Stimulated activated CD8-positive, alpha-beta memory T cell treated with anti-CD3 and anti-CD28 coated beads, Interleukin-12 subunit alpha, Interleukin-12 subunit beta, amount 100 ng/mL, for 4 hours (primary cell): ENCODE data around the gene IKZF3.
"Not testable (repeated sequence)": the region's sequence is repeated elsewhere in the genome, so short reads cannot be mapped to it uniquely, and the experiment has no call there.

Source experiments
- DNase-seq: peaks from one replicate; pipeline ENCODE4 v3.0.0-alpha.2; 2020; ENCODE audit warnings: low read depth

IKZF3 gene

DNA sequence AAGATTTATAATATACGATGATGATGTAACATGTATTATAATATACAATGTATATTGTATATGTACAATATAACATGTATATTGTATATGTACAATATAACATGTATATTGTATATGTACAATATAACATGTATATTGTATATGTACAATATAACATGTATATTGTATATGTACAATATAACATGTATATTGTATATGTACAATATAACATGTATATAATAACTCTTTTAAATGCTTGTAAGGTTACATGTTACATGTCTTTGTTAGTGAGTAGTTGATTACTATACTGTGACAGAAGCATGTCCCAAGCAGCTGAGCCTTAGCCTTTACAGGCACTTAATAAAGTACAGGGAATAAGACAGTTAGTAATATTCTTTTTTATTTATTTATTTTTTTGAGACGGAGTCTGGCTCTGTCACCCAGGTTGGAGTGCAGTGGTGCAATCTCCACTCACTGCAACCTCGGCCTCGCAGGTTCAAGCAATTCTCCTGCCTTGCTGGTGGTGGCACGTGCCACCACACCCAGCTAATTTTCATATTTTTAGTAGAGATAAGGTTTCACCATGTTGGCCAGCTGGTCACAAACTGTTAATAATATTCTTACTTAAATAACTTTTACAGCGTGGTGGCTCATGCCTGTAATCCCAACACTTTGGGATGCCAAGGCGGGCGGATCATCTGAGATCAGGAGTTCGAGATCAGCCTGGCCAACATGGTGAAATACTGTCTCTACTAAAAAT lies 8.0 kb downstream of the IKZF3 start:
- DNase-seq: not testable (repeated sequence)

DNA sequence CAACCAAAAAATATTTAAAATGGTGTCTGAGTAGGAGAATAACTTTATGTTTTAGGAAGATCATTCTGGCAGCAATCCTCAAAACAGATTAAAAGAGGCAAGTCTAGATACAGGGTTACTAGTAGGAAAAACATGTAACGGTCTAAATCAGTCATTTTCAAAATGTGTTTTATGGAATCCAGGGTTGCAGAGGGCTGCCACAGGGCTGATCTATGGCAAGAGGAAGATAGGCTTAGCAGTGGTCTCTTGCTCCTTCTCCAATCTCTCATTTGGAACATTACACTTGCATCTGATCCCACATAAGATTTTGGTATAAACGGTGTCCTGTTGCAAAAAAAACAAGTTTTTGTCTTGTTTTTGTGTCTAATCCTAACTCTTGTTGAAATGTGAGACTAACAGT lies 9.2 kb downstream of the IKZF3 start:
- DNase-seq: no peak

- DNase-seq: no peak
Observed at GRCh38 chr17:39852239-39852638, 11.9 kb downstream of the IKZF3 start.

DNA sequence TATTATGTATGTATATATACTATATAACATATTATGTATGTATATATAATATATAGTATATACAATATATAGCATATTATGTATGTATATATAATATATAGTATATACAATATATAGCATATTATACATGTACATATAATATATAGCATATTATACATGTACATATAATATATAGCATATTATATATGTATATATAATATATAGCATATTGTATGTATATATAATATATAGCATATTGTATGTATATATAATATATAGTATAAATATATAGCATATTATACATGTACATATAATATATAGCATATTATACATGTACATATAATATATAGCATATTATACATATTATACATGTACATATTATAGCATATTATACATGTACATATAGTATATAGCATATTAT lies 13.9 kb downstream of the IKZF3 start:
- DNase-seq: not testable (repeated sequence)

DNA sequence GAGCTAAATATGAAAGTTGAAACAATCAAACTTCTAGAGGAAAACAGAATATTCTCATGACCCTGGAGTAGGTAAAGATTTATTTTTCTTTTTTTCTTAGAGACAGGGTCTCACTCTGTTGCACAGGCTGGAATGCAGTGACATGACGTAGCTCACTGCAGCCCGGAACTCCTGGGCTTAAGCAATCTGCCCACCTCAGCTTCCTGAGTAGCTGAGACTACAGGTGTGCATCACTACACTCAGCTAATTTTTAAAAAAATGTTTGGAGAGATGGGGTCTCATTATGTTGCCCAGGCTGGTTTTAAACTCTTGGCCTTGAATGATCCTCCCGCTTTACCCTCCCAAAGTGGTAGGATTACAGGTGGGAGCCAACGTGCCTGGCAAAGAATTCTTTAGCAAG lies 15.5 kb downstream of the IKZF3 start:
- DNase-seq: no peak

GRCh38 chr17:39846205-39846604 lies 17.9 kb downstream of the IKZF3 start:
- no peak for DNase-seq

DNA sequence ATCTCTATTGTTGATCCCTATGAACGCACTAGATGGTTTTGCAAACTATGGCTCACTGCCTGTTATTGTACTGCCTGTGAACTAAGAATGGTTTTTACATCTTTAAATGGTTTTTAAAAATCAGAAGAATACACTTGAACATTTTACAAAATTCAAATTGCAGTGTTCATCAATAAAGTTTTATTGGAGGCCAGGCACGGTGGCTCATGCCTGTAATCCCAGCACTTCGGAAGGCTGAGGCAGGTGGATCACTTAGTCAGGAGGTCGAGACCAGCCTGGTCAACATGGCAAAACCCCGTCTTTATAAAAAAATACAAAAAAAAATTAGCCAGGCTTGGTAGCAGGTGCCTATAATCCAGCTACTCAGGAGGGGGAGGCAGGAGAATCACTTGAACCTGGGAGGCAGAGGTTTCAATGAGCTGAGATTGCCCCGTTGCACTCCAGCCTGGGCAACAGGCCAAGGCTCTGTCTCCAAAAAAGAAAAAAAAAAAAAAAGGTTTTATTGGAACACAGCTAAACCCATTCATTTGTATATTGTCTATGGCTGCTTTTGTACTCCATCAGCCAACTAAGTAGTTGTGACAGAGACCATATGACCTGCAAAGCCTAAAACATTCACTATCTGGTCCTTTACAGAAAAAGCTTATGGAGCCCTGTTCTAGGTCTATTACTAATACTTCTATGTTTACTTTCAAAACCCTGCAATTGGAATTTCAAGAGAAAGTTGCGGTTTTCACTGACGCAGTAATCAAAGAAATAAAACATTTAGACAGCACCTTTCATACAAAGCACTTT lies 18.9 kb downstream of the IKZF3 start:
- no peak for DNase-seq

DNA sequence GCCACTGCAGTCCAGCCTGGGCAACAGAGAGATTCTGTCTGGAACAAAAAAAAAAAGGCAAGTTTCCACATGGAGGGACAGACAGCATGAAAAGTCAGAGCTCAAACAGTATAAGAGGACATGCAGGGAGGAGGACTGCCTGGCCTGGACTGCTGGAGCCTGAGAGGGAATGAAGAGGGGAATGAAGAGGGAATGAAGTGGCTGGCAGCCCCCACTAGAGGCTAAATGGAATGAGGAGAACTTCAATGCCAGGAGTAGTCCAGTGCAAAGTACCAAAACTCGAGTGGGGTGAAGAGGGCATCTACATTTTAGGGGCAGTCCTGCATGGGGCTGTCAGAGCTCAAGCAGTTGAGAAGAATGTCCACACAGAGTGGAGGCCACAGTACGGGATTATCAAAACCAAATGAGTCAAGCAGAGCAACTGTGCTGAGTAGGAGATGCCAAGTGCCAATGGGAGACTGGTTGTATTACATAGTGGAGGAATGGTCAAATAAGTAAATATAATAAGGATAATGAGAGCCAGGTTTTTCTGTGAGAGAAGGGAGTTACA lies 22.9 kb downstream of the IKZF3 start:
- DNase-seq: no peak

DNA sequence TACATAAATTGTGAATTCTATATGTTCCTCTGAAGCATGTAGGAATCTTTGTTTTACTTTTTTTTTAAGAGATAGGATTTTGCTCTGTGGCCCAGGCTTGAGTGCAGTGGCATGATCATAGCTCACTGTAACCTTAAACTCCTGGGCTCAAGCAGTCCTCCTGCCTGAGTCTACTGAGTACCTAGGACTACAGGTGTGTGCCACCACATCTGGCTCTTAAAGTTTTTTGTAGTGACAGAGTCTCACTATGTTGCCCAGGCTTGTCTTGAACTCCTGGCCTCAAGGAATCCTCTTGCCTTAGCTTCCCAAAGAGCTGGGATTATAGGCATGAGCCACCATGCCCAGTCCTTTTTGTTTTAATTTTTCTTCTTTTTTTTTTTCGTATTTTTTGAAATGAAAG lies 25.3 kb downstream of the IKZF3 start:
- no peak for DNase-seq

DNA sequence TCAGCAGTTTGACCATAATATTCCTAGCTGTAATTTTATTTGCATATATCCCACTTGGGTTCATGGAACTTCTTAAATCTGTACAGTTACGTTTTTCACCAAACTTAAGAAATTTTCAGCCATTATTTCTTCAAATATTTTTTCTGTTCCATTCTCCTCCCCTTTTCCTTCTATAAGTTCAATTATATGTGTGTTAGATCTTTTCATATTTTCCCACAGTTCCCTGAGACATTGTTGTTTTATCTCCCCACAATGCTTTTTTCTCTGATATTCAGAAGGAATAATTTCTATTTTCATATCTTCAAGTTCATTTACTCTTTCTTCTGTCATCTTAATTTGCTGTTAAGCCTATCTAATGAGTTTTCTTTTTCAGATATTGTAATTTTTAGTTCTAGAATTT lies 26.1 kb downstream of the IKZF3 start:
- DNase-seq: no peak

DNA sequence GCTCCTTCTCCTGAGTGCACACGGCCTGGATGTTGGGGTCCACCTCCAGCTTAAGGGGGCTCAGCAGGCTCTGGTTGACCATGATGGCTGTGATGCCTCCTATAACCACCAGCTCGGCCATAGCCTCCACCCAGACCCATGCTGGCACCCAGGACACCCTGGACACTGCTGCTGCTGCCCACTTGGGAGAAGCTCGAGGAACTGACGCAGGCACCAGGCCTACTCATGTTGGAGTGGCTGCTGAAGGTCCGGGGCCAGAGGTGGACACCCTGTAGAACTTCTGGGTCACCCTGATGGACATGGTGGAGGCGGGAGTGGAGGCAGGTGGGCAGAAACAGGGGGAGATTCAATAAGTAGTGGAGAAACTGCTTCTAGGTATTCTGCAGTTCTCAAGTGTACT lies 28.0 kb downstream of the IKZF3 start:
- DNase-seq: no peak

DNA sequence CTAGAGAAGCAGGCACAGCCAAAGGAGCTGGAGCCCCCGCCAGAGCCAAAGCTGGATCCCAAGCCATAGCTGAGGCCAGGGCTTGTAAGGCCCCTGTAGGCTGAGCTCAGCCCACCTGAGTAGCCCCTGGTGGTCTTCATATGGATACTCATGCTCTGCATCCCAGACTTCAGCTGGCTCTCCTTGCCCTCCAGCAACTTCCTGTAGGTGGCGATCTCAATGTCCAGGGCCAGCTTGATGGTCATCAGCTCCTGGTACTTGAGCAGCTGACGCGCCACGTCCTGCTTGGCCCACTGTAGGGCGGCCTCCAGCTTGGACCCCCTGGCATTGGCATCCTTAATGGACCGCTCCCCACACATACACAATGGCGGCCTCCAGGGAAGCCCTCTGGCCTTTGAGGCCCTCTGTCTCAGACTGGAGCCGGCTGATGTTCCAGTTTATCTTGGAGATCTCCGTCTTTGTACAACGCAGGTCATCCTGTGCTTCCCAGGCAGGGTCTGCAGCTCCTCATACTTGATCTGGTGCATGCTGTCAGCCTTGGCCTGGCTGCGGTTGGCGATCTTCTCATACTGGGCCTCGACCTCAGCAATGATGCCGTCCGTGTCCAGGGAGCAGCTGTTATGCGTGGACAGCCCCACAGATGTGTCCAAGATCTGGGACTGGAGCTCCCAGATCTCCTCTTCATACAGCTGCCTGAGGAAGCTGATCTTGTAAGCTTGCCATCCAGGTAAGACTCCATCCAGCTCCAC lies 28.9 kb downstream of the IKZF3 start:
- DNase-seq: no peak

DNA sequence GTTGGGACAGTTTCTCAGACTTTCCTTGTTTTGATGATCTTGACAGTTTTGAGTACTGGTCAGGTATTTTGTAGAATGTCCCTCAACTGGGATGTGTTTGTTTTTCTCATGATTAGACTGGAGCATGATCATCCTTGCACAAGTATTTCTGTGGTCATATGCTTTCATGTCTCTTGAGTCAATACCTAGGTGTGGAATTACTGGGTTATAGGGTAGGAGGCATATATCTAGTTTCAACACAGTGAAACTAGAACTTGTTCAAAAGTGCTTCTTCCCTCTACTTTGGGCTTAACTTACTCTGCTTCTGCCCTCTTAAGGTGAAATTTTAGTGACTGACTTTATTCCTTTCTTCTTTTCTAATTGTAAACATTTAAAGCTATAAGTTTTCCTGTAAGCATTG lies 30.1 kb downstream of the IKZF3 start:
- no peak for DNase-seq

- no peak for DNase-seq
Observed at GRCh38 chr17:39831588-39831987, 32.5 kb downstream of the IKZF3 start.

DNA sequence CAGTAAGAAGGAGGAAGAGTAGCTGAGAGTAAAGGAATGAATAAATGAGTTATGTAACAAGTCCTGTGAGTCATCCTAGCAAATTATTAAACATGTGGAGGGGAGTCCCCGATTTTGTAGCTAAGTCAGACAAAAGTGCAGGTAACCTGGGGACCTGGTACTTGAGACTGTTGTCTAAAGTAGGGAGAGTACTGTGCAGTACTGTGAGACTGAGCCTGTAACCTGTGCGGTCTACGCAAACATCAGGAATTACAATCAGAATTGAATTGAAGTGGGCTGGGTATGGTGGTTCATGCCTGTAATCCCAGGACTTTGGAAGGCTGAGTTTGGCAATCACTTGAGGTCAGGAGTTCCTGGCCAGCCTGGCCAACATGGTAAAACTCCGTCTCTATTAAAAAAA lies 35.7 kb downstream of the IKZF3 start:
- DNase-seq: no peak

DNA sequence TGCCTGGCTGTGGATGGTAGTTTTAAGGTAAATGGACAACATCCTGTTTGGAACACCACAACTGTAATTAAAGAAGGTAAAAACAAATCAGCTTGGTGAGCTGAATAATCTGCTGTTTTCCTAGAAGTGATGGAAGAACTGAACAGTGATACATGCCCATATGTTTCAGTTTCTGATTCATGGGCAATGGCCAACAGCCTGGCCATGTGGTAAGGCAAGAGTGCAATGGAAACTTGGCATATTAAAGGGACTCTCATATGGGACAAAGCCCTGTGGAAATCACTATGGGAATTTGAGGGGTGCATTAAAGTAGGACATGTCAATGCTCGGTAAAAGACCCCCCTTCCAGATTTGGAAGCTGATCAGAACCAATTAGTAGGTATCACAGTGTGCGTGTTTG lies 37.8 kb downstream of the IKZF3 start:
- DNase-seq: no peak

DNA sequence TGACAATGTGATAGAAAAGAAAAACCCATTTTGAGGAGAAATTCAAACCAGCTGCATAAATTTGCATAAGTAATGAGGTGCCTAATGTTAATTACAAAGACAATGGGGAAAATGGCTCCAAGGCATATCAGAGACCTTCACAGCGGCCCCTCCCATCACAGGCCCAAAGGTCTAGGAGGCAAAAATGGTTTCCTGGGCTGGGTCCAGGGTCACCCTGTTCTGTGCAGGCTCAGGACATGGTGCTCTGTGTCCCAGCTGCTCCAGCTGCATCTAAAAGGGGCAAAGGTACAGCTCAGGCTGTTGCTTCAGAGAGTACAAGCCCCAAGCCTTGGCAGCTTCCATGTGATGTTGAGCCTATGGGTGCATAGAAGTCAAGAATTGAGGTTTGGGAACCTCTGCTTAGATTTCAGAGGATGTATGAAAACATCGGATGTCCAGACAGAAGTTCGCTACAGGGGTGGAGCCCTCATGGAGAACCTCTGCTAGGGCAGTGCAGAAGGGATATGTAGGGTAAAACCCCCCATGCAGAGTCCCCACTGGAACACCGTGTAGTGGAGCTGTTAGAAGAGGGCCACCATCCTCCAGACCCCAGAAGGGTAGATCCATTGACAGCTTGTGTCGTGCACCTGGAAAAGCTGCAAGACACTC lies 40.6 kb downstream of the IKZF3 start:
- no peak for DNase-seq

DNA sequence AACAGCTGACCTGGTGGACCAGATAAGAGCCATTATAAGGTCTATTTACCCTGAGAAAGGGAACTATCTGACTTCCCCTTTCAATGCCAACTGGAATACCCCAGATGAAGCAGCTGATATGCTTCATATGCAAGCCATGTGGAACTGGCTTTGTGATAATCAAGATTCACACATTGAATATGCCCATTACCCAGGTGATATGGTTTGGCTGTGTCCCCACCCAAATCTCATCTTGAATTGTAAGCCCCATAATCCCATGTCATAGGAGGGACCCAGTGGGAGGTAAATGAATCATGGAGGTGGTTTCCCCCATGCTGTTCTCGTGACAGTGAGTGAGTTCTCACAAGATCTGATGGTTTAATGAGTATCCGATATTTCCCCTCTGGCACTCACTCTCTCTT lies 42.1 kb downstream of the IKZF3 start:
- no peak for DNase-seq

- no peak for DNase-seq
Observed at GRCh38 chr17:39820987-39821386, 43.1 kb downstream of the IKZF3 start.

DNA sequence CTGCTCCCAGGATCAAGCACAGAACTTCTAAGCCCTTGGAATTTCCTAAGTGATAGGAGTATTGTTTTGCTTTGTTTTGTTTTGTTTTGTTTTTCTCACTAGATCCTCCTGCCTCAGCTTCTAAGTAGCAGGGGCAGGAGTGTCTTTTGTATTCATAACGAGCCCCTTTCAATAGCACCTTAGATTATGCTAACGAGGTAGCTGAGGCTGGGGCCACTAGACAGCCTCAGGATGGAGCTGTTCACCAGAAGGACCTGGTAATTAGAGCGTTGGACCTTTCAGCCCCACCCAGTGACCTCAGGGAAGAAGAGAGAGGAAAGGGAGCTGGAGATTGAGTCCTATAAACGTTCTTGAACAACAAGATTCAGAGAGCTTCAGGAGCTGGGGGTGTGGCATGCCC lies 43.6 kb downstream of the IKZF3 start:
- DNase-seq: no peak

DNA sequence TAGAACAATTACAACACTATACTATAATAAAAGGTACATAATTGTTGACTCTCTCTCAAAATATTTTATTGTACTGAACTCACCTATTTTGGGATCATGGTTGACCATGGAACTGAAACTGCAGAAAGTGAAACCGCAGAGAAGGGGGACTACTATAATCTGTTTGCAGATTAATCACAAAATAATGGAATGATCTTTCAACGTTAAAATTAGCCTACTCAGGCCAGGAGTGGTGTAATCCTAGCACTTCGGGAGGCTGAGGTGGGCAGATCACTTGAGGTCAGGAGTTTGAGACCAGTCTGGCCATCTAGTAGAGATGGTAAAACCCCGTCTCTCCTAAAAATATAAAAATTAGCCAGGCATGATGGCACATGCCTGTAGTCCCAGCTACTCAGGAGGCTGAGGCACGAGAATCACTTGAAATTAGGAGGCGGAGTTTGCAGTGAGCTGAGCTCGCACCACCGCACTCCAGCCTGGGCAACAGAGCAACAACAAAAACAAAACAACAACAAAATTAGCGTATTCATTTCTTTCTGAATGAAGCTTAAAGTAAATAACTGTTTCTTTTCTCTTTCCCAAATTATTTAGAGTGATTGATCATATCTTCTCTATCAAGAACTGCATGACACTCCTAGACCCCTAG lies 45.6 kb downstream of the IKZF3 start:
- no peak for DNase-seq

DNA sequence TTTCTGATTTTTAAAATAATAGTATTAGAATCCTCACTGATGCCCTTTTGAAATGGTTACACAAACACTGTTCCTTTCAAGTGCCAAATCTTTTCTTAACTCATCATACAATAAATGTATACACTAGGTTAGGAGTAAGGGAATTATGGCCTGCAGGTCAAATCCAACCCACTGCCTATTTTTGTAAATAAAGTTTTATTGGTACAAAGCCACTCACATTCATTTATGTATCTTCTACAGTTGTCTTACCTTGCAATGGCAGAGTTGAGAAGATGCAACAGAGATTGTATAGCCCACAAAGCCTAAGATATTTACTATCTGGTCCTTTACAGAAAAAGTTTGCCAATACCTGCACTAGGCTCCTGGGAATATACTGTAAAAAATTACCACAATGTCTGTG lies 47.8 kb downstream of the IKZF3 start:
- no peak for DNase-seq
